K562 (cell line): ENCODE measurements around the gene LPAR2. TPM values are rescaled to one million over a fixed set of nuclear protein-coding genes. Genes with fewer than 3 reads are reported as not detected.

ENCODE experiments used
- CSDE1 ChIP-seq, 2 experiments: fragments of 450-650 bp; IDR thresholded peaks; 2 replicates each; pipeline ENCODE4 v1.6.1; 2016; ENCODE audit warnings: mild to moderate bottlenecking in 1 of 2
- DIDO1 ChIP-seq: fragments of 450-650 bp; IDR thresholded peaks from 2 replicates; pipeline ENCODE4 v1.6.1; 2016; ENCODE audit warnings: low read depth, missing biosample characterization, missing genetic modification characterization
- ETV1 ChIP-seq: fragments of 450-650 bp; conservative IDR thresholded peaks from 2 replicates; pipeline ENCODE4 v1.6.1; 2016; ENCODE audit warnings: missing genetic modification characterization, control low read depth, low read depth, missing compliant biosample characterization
- THAP7 ChIP-seq: fragments of 250-450 bp; sonication (Bioruptor Pico); IDR thresholded peaks from 2 replicates; pipeline ENCODE4 v1.5.0; 2021
- U2AF1 ChIP-seq: fragments of 200-400 bp; formaldehyde crosslinking; optimal IDR thresholded peaks from 2 replicates; pipeline ENCODE3; 2017; ENCODE audit warnings: mild to moderate bottlenecking, low read depth, low read length, moderate library complexity
- ZNF316 ChIP-seq: fragments of 450-650 bp; IDR thresholded peaks from 2 replicates; pipeline ENCODE4 v1.6.1; 2016
- ZNF644 ChIP-seq: fragments of 200-800 bp; sonication (Bioruptor generic); IDR thresholded peaks from 2 replicates; pipeline ENCODE4 v1.6.1; 2016; ENCODE audit warnings: low read depth, missing genetic modification characterization, missing compliant biosample characterization
- polyA plus RNA-seq, 8 experiments: library from polyadenylated mRNA; depleted of rRNA in 4 of 8; stranded (reverse) in 5 of 8; unstranded in 3 of 8; fragments of >200 nt; fragmentation: Nextera tagmentation in 2 of 8; fragmentation: Illumina TruSeq in 1 of 8; extraction: Ambion mirVana in 2 of 8; extraction: Trizol in 1 of 8; gene quantifications; 2 replicates each; pipeline versions ENCODE4 v1.2.1 to v1.2.3, GENCODE V29; 2011 to 2014; ENCODE audit warnings: inconsistent platforms in 1 of 8, missing spikeins in 1 of 8
- total RNA-seq, 7 experiments: library from RNA; depleted of rRNA in 6 of 7; stranded (reverse); fragments of >200 nt in 6 of 7; fragmentation: Illumina TruSeq in 2 of 7; extraction: Trizol in 2 of 7; gene quantifications; 2 replicates each; pipeline versions ENCODE4 v1.2.1 to v1.2.3, GENCODE V29; 2011 to 2021; ENCODE audit warnings: low replicate concordance in 1 of 7
- TF ChIP-seq, protein P1 (sequence below): fragments of 450-650 bp; IDR thresholded peaks from 2 replicates; pipeline ENCODE4 v1.6.1; 2016; ENCODE audit warnings: mild to moderate bottlenecking, moderate library complexity

Gene LPAR2
- total and polyA plus RNA-seq, 9 of the 15 experiments (the other 6 are each of a cell fraction or from before 2014, with no cell fraction given), result 0.63 to 13.8 (median 4.4) TPM

DNA sequence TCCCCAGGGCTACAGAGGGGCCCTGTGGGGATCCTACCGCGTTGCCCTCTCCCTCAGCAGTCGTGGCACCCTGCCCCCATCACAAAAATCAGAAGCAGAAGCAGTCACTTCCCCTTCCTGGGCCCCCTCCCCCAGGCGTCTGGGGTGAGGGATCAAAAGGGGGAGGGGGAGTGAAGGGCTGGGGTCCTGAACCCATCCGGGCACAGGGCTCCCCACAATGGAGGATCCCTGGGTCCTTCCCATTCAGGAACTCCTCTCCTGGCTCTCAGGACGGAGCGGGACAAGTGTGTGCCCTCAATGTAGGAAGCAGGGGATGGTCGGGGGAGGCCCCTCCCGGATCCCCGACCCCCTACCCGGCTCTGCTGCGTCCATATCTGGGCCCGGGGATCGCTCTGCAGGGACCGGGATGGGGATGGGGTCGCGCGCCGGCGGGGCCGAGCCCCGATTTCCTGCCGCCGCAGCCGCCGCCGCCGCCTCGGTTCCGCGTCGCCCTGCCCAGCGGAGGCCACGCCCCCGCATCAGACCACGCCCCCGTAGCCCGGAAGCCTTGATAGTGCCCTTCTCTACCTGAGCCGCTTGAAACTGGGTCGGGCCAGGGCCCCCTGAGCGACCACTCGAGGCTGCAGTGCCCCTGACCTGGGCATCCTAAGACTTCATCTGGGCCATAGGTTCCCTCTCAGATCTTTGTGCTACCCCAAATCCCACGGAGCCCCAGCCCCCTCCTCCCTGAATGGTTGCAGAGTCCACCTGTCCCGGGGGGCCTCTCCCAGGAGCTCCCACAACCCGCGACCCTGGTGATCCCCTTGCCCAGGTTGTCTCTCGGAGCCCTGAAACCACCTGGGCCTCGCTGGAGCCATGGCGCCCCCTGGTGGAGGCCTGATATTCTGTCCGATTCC is 15.4 kb upstream of the LPAR2 start, which contains the start of gene GMIP (continued):
- TF ChIP-seq, protein P1, sequence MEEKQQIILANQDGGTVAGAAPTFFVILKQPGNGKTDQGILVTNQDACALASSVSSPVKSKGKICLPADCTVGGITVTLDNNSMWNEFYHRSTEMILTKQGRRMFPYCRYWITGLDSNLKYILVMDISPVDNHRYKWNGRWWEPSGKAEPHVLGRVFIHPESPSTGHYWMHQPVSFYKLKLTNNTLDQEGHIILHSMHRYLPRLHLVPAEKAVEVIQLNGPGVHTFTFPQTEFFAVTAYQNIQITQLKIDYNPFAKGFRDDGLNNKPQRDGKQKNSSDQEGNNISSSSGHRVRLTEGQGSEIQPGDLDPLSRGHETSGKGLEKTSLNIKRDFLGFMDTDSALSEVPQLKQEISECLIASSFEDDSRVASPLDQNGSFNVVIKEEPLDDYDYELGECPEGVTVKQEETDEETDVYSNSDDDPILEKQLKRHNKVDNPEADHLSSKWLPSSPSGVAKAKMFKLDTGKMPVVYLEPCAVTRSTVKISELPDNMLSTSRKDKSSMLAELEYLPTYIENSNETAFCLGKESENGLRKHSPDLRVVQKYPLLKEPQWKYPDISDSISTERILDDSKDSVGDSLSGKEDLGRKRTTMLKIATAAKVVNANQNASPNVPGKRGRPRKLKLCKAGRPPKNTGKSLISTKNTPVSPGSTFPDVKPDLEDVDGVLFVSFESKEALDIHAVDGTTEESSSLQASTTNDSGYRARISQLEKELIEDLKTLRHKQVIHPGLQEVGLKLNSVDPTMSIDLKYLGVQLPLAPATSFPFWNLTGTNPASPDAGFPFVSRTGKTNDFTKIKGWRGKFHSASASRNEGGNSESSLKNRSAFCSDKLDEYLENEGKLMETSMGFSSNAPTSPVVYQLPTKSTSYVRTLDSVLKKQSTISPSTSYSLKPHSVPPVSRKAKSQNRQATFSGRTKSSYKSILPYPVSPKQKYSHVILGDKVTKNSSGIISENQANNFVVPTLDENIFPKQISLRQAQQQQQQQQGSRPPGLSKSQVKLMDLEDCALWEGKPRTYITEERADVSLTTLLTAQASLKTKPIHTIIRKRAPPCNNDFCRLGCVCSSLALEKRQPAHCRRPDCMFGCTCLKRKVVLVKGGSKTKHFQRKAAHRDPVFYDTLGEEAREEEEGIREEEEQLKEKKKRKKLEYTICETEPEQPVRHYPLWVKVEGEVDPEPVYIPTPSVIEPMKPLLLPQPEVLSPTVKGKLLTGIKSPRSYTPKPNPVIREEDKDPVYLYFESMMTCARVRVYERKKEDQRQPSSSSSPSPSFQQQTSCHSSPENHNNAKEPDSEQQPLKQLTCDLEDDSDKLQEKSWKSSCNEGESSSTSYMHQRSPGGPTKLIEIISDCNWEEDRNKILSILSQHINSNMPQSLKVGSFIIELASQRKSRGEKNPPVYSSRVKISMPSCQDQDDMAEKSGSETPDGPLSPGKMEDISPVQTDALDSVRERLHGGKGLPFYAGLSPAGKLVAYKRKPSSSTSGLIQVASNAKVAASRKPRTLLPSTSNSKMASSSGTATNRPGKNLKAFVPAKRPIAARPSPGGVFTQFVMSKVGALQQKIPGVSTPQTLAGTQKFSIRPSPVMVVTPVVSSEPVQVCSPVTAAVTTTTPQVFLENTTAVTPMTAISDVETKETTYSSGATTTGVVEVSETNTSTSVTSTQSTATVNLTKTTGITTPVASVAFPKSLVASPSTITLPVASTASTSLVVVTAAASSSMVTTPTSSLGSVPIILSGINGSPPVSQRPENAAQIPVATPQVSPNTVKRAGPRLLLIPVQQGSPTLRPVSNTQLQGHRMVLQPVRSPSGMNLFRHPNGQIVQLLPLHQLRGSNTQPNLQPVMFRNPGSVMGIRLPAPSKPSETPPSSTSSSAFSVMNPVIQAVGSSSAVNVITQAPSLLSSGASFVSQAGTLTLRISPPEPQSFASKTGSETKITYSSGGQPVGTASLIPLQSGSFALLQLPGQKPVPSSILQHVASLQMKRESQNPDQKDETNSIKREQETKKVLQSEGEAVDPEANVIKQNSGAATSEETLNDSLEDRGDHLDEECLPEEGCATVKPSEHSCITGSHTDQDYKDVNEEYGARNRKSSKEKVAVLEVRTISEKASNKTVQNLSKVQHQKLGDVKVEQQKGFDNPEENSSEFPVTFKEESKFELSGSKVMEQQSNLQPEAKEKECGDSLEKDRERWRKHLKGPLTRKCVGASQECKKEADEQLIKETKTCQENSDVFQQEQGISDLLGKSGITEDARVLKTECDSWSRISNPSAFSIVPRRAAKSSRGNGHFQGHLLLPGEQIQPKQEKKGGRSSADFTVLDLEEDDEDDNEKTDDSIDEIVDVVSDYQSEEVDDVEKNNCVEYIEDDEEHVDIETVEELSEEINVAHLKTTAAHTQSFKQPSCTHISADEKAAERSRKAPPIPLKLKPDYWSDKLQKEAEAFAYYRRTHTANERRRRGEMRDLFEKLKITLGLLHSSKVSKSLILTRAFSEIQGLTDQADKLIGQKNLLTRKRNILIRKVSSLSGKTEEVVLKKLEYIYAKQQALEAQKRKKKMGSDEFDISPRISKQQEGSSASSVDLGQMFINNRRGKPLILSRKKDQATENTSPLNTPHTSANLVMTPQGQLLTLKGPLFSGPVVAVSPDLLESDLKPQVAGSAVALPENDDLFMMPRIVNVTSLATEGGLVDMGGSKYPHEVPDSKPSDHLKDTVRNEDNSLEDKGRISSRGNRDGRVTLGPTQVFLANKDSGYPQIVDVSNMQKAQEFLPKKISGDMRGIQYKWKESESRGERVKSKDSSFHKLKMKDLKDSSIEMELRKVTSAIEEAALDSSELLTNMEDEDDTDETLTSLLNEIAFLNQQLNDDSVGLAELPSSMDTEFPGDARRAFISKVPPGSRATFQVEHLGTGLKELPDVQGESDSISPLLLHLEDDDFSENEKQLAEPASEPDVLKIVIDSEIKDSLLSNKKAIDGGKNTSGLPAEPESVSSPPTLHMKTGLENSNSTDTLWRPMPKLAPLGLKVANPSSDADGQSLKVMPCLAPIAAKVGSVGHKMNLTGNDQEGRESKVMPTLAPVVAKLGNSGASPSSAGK, result no peak
- TF ChIP-seq U2AF1 (no peak), ZNF644 (tag) (no peak), DIDO1 (tag) (no peak), THAP7 (no peak), ZNF316 (no peak), ETV1 (tag) (peak; percentile 25; the same call in 1 of the 2 replicates), CSDE1 (IDR thresholded peaks at IDR 0.05) (no peak)
